PC-9 (cell line): ENCODE data around the gene ANKS1B. TPM values are rescaled to one million over a fixed set of nuclear protein-coding genes. Genes with fewer than 3 reads are reported as not detected.

Experiments
- BruUV-seq: library from RNA; stranded (reverse); fragments of 400-500 nt; replicated peaks from 2 replicates; lab custom pipeline; 2021; lab: Mats Ljungman, UMichigan
- CTCF ChIA-PET: fragments of 300-600 bp; sonication (Branson Sonifier 250); formaldehyde crosslinking; loops from one replicate; lab custom pipeline; 2022; ENCODE audit warnings: antibody characterized with exemption; lab: Charles Lee
- POLR2A ChIA-PET: fragments of 300-600 bp; sonication (Branson Sonifier 250); formaldehyde crosslinking; loops from one replicate; lab custom pipeline; 2022; ENCODE audit warnings: antibody characterized with exemption; ENCODE audit not compliant: unreplicated experiment; lab: Charles Lee
- DNase-seq, 2 experiments: peaks; one replicate each; pipeline versions ENCODE4 v3.0.0 to v3.0.0-alpha.2; 2015 to 2022; ENCODE audit warnings: mixed read lengths in 1 of 2
- H2AFZ ChIP-seq: fragments of 200-600 bp; sonication (generic); 2 replicates; pipeline ENCODE4 v1.8.1; 2017; ENCODE audit warnings: antibody characterized with exemption
- H3F3A ChIP-seq: fragments of 200-600 bp; sonication (generic); 2 replicates; pipeline ENCODE4 v1.8.1; 2017; ENCODE audit warnings: antibody characterized with exemption, mild to moderate bottlenecking, low read depth; ENCODE audit not compliant: insufficient read depth
- H3K27ac ChIP-seq: fragments of 200-600 bp; sonication (generic); 2 replicates; pipeline ENCODE4 v1.6.1; 2016; ENCODE audit warnings: mixed run types
- H3K27me3 ChIP-seq: fragments of 200-600 bp; sonication (generic); 2 replicates; pipeline ENCODE4 v1.6.1; 2016; ENCODE audit warnings: low read depth, mixed run types; ENCODE audit not compliant: insufficient read depth
- H3K36me3 ChIP-seq: fragments of 200-600 bp; sonication (generic); 2 replicates; pipeline ENCODE4 v1.6.1; 2016; ENCODE audit warnings: low read depth, mixed run types
- H3K4me1 ChIP-seq: fragments of 200-600 bp; sonication (generic); replicated peaks from 2 replicates; pipeline ENCODE4 v1.6.1; 2016; ENCODE audit warnings: mixed run types; ENCODE audit not compliant: insufficient read depth
- H3K4me2 ChIP-seq: fragments of 200-600 bp; sonication (generic); 2 replicates; pipeline ENCODE4 v1.6.1; 2017; ENCODE audit warnings: mixed run types
- H3K4me3 ChIP-seq: fragments of 200-600 bp; sonication (generic); 2 replicates; pipeline ENCODE4 v1.6.1; 2016; ENCODE audit warnings: mixed run types
- H3K79me2 ChIP-seq: fragments of 200-600 bp; sonication (generic); 2 replicates; pipeline ENCODE4 v1.6.1; 2017; ENCODE audit warnings: low read depth, mixed run types
- H3K9me2 ChIP-seq: fragments of 200-600 bp; sonication (generic); 2 replicates; pipeline ENCODE4 v1.8.1; 2017; ENCODE audit warnings: mild to moderate bottlenecking; ENCODE audit not compliant: insufficient read depth
- H3K9me3 ChIP-seq: fragments of 200-600 bp; sonication (generic); 2 replicates; pipeline ENCODE4 v1.8.1; 2016; ENCODE audit warnings: low read depth; ENCODE audit not compliant: insufficient read depth
- H4K20me1 ChIP-seq: fragments of 200-600 bp; sonication (generic); 2 replicates; pipeline ENCODE4 v1.8.1; 2017; ENCODE audit not compliant: insufficient read depth
- CTCF ChIP-seq: fragments of 200-600 bp; sonication (generic); conservative IDR thresholded peaks from 2 replicates; pipeline ENCODE4 v1.6.1; 2017; ENCODE audit warnings: mixed run types, antibody characterized with exemption, mild to moderate bottlenecking, moderate library complexity
- EZH2 ChIP-seq: fragments of 200-600 bp; sonication (generic); IDR thresholded peaks from 2 replicates; pipeline ENCODE4 v1.8.0; 2017; ENCODE audit warnings: antibody characterized with exemption, low read depth
- intact Hi-C: fragments of 100-400 bp; cut with micrococcal nuclease; formaldehyde crosslinking; loops from one replicate; pipeline ENCODE4 v1.10.0; 2022; ENCODE audit not compliant: unreplicated experiment
- total RNA-seq: library from RNA; stranded (reverse); gene quantifications from 2 replicates; pipeline ENCODE4 v1.2.3, GENCODE V29; 2021

ANKS1B gene
- total RNA-seq, 1 experiment from 2014 or later = not detected

DNA sequence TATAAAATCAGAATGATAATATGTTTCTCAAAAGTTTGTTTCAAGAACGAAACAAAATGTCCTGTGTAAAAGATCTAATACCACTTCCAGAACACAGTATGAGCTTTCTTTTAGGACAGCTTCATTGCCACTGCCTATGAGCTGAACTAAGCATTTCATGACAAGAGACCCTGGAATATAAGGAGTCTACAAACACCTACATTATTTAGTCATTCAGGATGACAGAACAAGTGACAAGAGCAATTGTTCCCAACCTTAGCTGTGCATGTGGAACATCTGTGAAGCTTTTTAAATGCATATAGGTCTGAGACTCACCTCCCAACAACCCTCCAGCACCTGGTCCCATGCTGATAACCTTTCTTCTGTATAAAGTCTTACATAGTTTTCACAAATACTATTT is 440.3 kb downstream of the ANKS1B start:
- Histone ChIP-seq H3K4me3 (no peak overlapping the region), H3K4me2 (no peak overlapping the region), H3K27ac (no peak overlapping the region), H4K20me1 (no peaks in the 10 kb centered on the region), H3K36me3 (no peaks in the 10 kb centered on the region), H3K9me3 (no peaks in the 10 kb centered on the region), H3K4me1 (no peaks in the 10 kb centered on the region), H2AFZ (no peak overlapping the region), H3K79me2 (no peaks in the 10 kb centered on the region), H3K9me2 (no peaks in the 10 kb centered on the region), H3K27me3 (no peaks in the 10 kb centered on the region), H3F3A (no peaks in the 10 kb centered on the region)
- no TSS peak for BruUV-seq
- DNase-seq = no peak
- no peak for TF ChIP-seq EZH2
- TF ChIP-seq CTCF = no peak
- POLR2A ChIA-PET = no interaction called here
- CTCF ChIA-PET = no interaction called here
- intact Hi-C loops = no loop called here

GRCh38 chr12:99529966-99530365 is 454.8 kb downstream of the ANKS1B start:
- no peak overlapping the region for H2AFZ ChIP-seq
- H3K36me3 ChIP-seq = no peaks in the 10 kb centered on the region
- intact Hi-C loops = no loop called here
- no peaks in the 10 kb centered on the region for H3K27me3 ChIP-seq
- no peaks in the 10 kb centered on the region for H3K9me3 ChIP-seq
- no peak overlapping the region for H3K27ac ChIP-seq
- ChIA-PET CTCF (no interaction called here), POLR2A (no interaction called here)
- no peaks in the 10 kb centered on the region for H3K9me2 ChIP-seq
- DNase-seq = no peak
- no peaks in the 10 kb centered on the region for H3K79me2 ChIP-seq
- TF ChIP-seq EZH2 (no peak), CTCF (no peak)
- no peaks in the 10 kb centered on the region for H3F3A ChIP-seq
- H3K4me3 ChIP-seq = no peak overlapping the region
- H3K4me1 ChIP-seq = no peaks in the 10 kb centered on the region
- H3K4me2 ChIP-seq = no peak overlapping the region
- H4K20me1 ChIP-seq = no peaks in the 10 kb centered on the region
- BruUV-seq = no TSS peak

DNA sequence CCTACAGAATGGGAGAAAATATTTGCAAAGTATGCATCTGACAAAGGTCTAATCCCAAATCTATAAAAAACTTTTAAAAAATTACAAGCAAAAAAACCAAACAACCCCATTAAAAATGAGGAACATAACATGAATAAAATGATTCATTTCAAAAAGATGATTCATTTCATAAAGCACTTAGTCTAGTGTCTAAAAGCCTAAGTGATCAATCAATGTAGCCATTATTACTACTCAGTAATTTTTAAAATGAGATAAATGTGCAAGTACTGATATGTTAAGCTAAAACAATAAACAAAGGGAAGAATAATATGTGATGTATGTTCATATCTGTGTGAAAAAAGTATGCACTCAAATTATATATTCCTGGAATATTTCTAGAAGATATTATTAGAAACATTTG is 456.3 kb downstream of the ANKS1B start:
- TF ChIP-seq CTCF (no peak), EZH2 (no peak)
- Histone ChIP-seq H3K4me3 (no peak overlapping the region), H3K27ac (no peak overlapping the region), H3K9me2 (no peaks in the 10 kb centered on the region), H2AFZ (no peak overlapping the region), H3K36me3 (no peaks in the 10 kb centered on the region), H4K20me1 (no peaks in the 10 kb centered on the region), H3K27me3 (no peaks in the 10 kb centered on the region), H3K4me1 (no peaks in the 10 kb centered on the region), H3K4me2 (no peak overlapping the region), H3K9me3 (no peaks in the 10 kb centered on the region), H3K79me2 (no peaks in the 10 kb centered on the region), H3F3A (no peaks in the 10 kb centered on the region)
- DNase-seq = no peak
- intact Hi-C loops = no loop called here
- ChIA-PET POLR2A (no interaction called here), CTCF (no interaction called here)
- BruUV-seq = no TSS peak
